H1 (cell line): ENCODE data around the gene GABBR1.

Experiments
- POLR2AphosphoS5 ChIP-seq: IDR thresholded peaks from 2 replicates; pipeline ENCODE4 v1.6.1; 2011; ENCODE audit warnings: low read depth, low read length
- TF ChIP-seq, protein P1 (sequence below), 3 experiments: IDR thresholded peaks; 1 replicate in 2 of 3; 2 replicates in 1 of 3; pipeline versions ENCODE4 v1.5.1 to v1.6.1; 2011; ENCODE audit warnings: low read length in 3 of 3, mild to moderate bottlenecking in 3 of 3, inconsistent platforms in 2 of 3, low read depth in 1 of 3, moderate library complexity in 1 of 3; ENCODE audit not compliant: insufficient read depth in 1 of 3; ENCODE audit errors: control extremely low read depth in 1 of 3

DNA sequence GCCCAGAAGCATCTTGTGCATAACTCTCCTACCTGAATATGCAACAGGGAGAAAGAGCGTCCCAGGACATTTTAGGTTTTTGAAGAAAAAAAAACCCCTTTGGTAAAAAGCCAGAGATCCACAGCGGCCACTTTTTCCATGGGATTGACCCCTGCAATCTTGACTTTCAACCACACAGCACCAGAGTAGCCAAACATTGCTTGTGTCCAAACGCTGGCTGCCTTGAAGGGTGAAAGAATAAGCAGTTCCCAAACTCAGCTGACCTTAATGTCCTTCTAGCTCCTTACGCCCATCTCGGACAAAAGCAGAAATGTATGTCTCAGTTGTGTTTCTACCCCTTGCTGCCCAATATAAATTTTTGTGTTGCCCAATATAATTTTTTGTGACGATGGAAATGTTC is 22.7 kb upstream of the GABBR1 start:
- TF ChIP-seq POLR2AphosphoS5: no peak
- TF ChIP-seq, protein P1, sequence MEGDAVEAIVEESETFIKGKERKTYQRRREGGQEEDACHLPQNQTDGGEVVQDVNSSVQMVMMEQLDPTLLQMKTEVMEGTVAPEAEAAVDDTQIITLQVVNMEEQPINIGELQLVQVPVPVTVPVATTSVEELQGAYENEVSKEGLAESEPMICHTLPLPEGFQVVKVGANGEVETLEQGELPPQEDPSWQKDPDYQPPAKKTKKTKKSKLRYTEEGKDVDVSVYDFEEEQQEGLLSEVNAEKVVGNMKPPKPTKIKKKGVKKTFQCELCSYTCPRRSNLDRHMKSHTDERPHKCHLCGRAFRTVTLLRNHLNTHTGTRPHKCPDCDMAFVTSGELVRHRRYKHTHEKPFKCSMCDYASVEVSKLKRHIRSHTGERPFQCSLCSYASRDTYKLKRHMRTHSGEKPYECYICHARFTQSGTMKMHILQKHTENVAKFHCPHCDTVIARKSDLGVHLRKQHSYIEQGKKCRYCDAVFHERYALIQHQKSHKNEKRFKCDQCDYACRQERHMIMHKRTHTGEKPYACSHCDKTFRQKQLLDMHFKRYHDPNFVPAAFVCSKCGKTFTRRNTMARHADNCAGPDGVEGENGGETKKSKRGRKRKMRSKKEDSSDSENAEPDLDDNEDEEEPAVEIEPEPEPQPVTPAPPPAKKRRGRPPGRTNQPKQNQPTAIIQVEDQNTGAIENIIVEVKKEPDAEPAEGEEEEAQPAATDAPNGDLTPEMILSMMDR (IDR thresholded peaks at IDR 0.05; ENCODE audit: control extremely low read depth in 1 of 3, insufficient read depth in 1 of 3, low read depth in 1 of 3, low read length in 3 of 3): no peak
